Epithelial cell of esophagus (primary cell): ENCODE measurements around the gene NDST1.

Source experiments
- DNase-seq: peaks from one replicate; pipeline ENCODE4 v3.0.0; 2010; ENCODE audit warnings: low read depth
- H3K4me3 ChIP-seq: 2 replicates; pipeline ENCODE4 v1.5.1; 2011; ENCODE audit warnings: mild to moderate bottlenecking, low read length, control low read depth
- TF ChIP-seq, protein P1 (sequence below): IDR thresholded peaks from 2 replicates; pipeline ENCODE4 v1.5.1; 2011; ENCODE audit warnings: low read depth, mild to moderate bottlenecking, low read length, control low read depth, inconsistent platforms; ENCODE audit not compliant: insufficient read depth; ENCODE audit errors: missing control alignments

The NDST1 gene

DNA sequence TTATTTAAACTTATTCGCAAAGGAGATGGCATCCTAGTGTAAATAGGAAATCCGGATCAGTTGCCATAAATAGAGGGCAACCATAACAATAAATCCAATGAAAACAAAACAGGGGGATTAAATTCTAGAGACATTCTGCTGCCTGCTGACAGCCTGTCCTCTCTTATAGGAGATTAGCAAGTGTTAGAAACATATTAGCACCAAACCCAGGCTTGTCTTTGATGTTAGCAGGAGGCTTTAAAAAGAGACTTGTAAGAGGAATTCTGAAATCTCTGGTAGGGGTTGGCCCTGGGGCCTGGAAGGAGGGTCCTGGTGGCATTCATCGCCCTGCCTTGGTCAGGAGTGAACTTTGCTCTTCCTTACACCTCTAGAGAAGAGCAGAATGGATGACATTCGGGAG is 21.6 kb downstream of the NDST1 start:
- no peak overlapping the region for H3K4me3 ChIP-seq
- no peak for DNase-seq
- TF ChIP-seq, protein P1, sequence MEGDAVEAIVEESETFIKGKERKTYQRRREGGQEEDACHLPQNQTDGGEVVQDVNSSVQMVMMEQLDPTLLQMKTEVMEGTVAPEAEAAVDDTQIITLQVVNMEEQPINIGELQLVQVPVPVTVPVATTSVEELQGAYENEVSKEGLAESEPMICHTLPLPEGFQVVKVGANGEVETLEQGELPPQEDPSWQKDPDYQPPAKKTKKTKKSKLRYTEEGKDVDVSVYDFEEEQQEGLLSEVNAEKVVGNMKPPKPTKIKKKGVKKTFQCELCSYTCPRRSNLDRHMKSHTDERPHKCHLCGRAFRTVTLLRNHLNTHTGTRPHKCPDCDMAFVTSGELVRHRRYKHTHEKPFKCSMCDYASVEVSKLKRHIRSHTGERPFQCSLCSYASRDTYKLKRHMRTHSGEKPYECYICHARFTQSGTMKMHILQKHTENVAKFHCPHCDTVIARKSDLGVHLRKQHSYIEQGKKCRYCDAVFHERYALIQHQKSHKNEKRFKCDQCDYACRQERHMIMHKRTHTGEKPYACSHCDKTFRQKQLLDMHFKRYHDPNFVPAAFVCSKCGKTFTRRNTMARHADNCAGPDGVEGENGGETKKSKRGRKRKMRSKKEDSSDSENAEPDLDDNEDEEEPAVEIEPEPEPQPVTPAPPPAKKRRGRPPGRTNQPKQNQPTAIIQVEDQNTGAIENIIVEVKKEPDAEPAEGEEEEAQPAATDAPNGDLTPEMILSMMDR, result no peak

DNA sequence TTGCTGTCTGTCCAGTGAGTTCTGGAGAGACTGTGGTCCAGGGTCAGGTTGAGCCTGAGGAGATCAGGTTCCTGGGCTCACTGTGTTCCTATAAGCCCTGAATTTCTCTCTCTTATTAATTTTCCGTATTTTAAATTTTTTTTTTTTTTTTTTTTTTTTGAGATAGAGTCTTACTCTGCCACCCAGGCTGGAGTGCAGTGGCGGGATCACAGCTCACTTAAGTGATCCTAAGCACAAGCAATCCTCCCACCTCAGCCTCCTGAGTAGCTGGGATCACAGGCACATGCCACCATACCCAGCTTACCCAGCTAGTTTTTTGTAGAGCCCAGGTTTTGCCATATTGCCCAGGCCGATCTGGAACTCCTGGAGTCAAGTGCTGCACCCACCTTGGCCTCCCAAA is 22.5 kb downstream of the NDST1 start:
- no peak overlapping the region for H3K4me3 ChIP-seq
- TF ChIP-seq, protein P1, result no peak
- DNase-seq, result no peak

DNA sequence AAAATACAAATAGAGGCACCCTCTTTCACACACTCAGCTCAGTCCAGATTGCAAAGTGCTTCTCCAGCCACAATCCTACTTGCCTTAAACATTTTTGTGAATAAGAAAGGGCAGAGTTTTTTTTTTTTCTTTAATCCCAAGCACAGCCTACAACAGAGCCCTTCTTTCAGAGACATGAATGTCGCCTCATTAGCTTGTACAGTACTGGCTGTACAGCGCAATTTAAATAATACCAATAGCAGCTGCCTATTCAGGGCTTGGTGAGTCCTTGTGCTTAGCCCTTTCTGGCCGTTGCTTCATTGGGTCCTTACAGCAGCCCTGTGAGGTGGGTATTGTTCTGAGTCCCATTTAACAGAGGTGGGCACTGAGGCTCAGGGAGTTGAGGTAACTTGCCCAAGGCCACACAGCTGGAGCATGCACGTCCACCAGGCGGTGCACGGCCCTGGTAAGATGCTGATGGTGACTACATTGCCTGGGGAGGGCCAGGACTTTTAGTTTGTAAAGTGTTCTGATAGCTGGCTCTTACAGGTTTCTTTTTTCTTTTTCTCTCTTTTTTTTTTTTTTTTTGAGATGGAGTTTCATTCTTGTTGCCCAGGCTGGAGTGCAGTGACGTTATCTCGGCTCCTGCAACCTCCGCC is 23.1 kb downstream of the NDST1 start:
- TF ChIP-seq, protein P1, result no peak
- no peak for DNase-seq
- H3K4me3 ChIP-seq, result no peak overlapping the region

DNA sequence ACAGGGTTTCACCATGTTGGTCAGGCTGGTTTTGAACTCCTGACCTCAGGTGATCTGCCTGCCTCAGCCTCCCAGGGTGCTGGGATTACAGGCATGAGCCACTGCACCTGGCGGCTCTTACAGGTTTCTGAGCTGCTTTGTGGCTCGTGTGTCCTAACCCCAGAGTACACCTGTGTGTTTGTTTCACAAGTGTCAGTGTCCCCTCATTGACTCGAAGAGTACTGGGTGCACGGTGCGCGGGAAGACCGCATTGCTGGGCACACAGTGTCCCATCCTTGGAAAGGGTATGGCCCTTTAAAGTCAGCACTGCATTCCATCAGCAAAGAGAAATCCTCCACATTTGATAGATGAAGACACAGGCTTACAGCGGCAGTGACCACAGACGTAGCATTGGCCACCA is 23.8 kb downstream of the NDST1 start:
- no peak overlapping the region for H3K4me3 ChIP-seq
- TF ChIP-seq, protein P1, result no peak
- no peak for DNase-seq

DNA sequence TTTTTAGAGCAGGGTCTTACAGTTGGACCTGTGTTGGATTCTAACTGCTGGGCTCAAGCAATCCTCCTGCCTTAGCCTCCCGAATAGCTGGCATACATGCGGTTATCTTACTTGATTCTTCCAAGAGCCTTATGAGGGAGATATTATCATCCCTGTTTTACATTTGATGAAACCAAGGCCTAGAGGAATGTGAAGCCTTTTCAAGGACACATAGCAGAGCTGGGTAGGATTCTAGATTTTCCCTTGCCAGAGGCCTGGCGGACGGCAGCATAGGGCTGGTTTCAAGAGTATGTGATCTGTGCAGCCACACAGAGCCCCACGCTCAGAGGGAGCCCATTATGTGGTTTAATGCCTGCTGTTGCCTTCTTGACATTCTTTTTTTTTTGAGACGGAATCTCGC is 24.2 kb downstream of the NDST1 start:
- no peak overlapping the region for H3K4me3 ChIP-seq
- DNase-seq, result no peak
- TF ChIP-seq, protein P1, result no peak

DNA sequence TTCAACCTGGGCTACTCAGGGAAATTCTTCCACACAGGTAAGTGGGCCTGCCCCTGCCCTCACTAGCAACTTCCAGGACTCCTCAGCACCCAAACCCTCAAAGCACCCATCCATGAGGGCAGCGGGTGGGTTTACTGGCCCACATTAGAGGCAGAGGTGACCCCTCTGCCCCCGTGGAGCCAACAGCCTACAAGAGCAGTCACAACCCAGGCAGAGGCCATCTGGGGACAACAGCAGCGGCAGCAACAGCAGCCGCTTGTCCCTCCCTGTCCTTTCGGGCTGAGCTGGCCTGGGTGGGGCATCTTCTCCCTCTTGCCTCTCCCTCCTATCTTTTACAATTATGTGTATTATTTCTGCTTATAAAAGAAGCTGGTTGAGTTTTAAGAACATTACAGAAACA is 25.1 kb downstream of the NDST1 start:
- TF ChIP-seq, protein P1, result no peak
- no peak for DNase-seq
- H3K4me3 ChIP-seq, result no peak overlapping the region

DNA sequence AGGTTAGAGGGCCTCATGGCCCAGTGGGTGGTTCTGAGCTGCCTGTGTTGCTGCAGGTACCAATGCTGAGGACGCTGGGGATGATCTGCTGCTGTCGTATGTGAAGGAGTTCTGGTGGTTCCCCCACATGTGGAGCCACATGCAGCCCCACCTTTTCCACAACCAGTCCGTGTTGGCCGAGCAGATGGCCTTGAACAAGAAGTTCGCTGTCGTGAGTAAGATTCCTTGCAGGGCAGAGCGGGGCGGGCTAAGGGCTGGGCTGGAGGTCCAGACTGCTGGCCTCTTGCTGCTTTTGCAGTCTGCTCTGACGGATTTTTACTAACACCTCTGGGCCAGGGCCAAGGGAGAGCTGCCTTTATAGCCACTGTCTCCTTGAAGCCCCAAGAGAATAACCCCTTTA is 26.9 kb downstream of the NDST1 start:
- no peak for DNase-seq
- no peak overlapping the region for H3K4me3 ChIP-seq
- TF ChIP-seq, protein P1, result no peak
